22Rv1 (cell line): ENCODE results near the gene RAMAC.

Experiments
- ZFX ChIP-seq: fragments of 450-650 bp; IDR thresholded peaks from 2 replicates; pipeline ENCODE4 v1.6.1; 2017; ENCODE audit warnings: antibody characterized with exemption, borderline replicate concordance
- TF ChIP-seq, protein P1 (sequence below): fragments of 450-650 bp; IDR thresholded peaks from 2 replicates; pipeline ENCODE4 v1.5.1; 2017; ENCODE audit warnings: mild to moderate bottlenecking

DNA sequence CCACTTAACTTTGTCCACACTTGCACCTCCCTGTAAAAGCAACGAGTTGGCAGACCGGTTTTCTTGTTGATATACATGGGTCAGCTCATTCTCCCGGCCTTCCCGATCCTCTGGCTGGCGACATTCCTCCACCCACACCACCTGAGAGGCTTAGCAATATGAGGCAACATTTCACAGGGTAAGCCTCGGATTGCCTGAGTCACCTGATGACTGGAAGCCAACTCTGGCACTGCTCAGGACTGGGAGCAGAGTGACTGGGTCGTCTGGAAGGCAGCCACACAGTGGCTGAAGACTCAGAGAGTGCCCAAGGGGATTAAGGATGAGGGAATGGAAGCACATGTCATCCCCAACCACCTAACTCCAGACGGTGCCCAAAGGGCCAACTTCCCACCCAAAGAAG is 43.3 kb upstream of the RAMAC start:
- TF ChIP-seq ZFX = no peak
- TF ChIP-seq, protein P1, sequence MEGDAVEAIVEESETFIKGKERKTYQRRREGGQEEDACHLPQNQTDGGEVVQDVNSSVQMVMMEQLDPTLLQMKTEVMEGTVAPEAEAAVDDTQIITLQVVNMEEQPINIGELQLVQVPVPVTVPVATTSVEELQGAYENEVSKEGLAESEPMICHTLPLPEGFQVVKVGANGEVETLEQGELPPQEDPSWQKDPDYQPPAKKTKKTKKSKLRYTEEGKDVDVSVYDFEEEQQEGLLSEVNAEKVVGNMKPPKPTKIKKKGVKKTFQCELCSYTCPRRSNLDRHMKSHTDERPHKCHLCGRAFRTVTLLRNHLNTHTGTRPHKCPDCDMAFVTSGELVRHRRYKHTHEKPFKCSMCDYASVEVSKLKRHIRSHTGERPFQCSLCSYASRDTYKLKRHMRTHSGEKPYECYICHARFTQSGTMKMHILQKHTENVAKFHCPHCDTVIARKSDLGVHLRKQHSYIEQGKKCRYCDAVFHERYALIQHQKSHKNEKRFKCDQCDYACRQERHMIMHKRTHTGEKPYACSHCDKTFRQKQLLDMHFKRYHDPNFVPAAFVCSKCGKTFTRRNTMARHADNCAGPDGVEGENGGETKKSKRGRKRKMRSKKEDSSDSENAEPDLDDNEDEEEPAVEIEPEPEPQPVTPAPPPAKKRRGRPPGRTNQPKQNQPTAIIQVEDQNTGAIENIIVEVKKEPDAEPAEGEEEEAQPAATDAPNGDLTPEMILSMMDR = no peak
